HUES64 (cell line): Measurements from ENCODE around the gene ROR2.
"Not testable (repeated sequence)": the region's sequence is repeated elsewhere in the genome, so short reads cannot be mapped to it uniquely, and the experiment has no call there.

Experiments used
- H3K27ac ChIP-seq: 2 replicates; pipeline ENCODE4 v1.7.0; 2013; ENCODE audit warnings: low read depth, low read length, inconsistent platforms
- H3K27me3 ChIP-seq: 2 replicates; pipeline ENCODE4 v1.6.1; 2013; ENCODE audit warnings: mild to moderate bottlenecking, low read length; ENCODE audit not compliant: insufficient read depth
- H3K36me3 ChIP-seq: 2 replicates; pipeline ENCODE4 v1.6.1; 2013; ENCODE audit warnings: mild to moderate bottlenecking, low read length; ENCODE audit not compliant: insufficient read depth
- H3K4me1 ChIP-seq: 2 replicates; pipeline ENCODE4 v1.6.1; 2013; ENCODE audit warnings: mild to moderate bottlenecking, low read length, moderate library complexity; ENCODE audit not compliant: insufficient read depth
- H3K4me3 ChIP-seq: 2 replicates; pipeline ENCODE4 v1.5.1; 2013; ENCODE audit warnings: mild to moderate bottlenecking, low read length, moderate library complexity
- H3K9ac ChIP-seq: 2 replicates; pipeline ENCODE4 v1.6.1; 2013; ENCODE audit warnings: mild to moderate bottlenecking, low read depth, low read length
- H3K9me3 ChIP-seq: 2 replicates; pipeline ENCODE4 v1.6.1; 2013; ENCODE audit warnings: low read depth, low read length; ENCODE audit not compliant: insufficient read depth
- WGBS: fragments of 150-250, 120-280 bp; methylation state at CpG from one replicate; pipeline ENCODE4 v1.1.7; 2013; ENCODE audit warnings: missing lambda C conversion rate; 5-methylcytosine and 5-hydroxymethylcytosine counted together

Gene ROR2

GRCh38 chr9:91549177-91549576 lies 400.9 kb downstream of the ROR2 start:
- Histone ChIP-seq H3K36me3 (no peaks in the 10 kb centered on the region), H3K9me3 (no peaks in the 10 kb centered on the region), H3K4me1 (no peaks in the 10 kb centered on the region), H3K9ac (no peak overlapping the region), H3K27me3 (no peaks in the 10 kb centered on the region), H3K27ac (no peak overlapping the region), H3K4me3 (no peak overlapping the region)
- 93% methylated on average over 5 of the region's 5 CpGs for WGBS

GRCh38 chr9:91547081-91547480 lies 402.9 kb downstream of the ROR2 start:
- Histone ChIP-seq H3K9me3 (no peaks in the 10 kb centered on the region), H3K4me1 (no peaks in the 10 kb centered on the region), H3K27me3 (no peaks in the 10 kb centered on the region), H3K9ac (no peak overlapping the region), H3K27ac (no peak overlapping the region), H3K36me3 (no peaks in the 10 kb centered on the region), H3K4me3 (no peak overlapping the region)
- 95% methylated on average over 2 of the region's 2 CpGs for WGBS

- no peaks in the 10 kb centered on the region for H3K4me1 ChIP-seq
- H3K27me3 ChIP-seq: no peaks in the 10 kb centered on the region
- 96% methylated on average over 4 of the region's 4 CpGs for WGBS
- no peak overlapping the region for H3K4me3 ChIP-seq
- H3K9me3 ChIP-seq: no peaks in the 10 kb centered on the region
- no peak overlapping the region for H3K27ac ChIP-seq
- H3K9ac ChIP-seq: no peak overlapping the region
- no peaks in the 10 kb centered on the region for H3K36me3 ChIP-seq
These were observed 403.5 kb downstream of the ROR2 start for GRCh38 chr9:91546574-91546973.

GRCh38 chr9:91541734-91542133 lies 408.3 kb downstream of the ROR2 start:
- no peaks in the 10 kb centered on the region for H3K4me1 ChIP-seq
- no peak overlapping the region for H3K9ac ChIP-seq
- no peaks in the 10 kb centered on the region for H3K36me3 ChIP-seq
- no peaks in the 10 kb centered on the region for H3K27me3 ChIP-seq
- H3K9me3 ChIP-seq: no peaks in the 10 kb centered on the region
- WGBS: no CpG with 5 or more reads among the region's 3 CpGs
- no peak overlapping the region for H3K27ac ChIP-seq
- H3K4me3 ChIP-seq: no peak overlapping the region

GRCh38 chr9:91540506-91540905 lies 409.5 kb downstream of the ROR2 start:
- H3K36me3 ChIP-seq, H3K4me1 ChIP-seq, H3K27ac ChIP-seq, H3K27me3 ChIP-seq, H3K4me3 ChIP-seq, H3K9ac ChIP-seq, H3K9me3 ChIP-seq: not testable (repeated sequence)
- 94% methylated on average over 3 of the region's 4 CpGs for WGBS

- H3K4me3 ChIP-seq: no peak overlapping the region
- H3K4me1 ChIP-seq: 0 out of 2 replicates have a peak, but pooled peaks cover 4% of the 10 kb centered on the region
- no peaks in the 10 kb centered on the region for H3K9me3 ChIP-seq
- H3K27me3 ChIP-seq: no peaks in the 10 kb centered on the region
- no peak overlapping the region for H3K27ac ChIP-seq
- WGBS: 51% methylated on average over 3 of the region's 3 CpGs
- no peak overlapping the region for H3K9ac ChIP-seq
- H3K36me3 ChIP-seq: no peaks in the 10 kb centered on the region
These were observed 413.8 kb downstream of the ROR2 start for GRCh38 chr9:91536211-91536691.

GRCh38 chr9:91534374-91534773 lies 415.7 kb downstream of the ROR2 start:
- H3K4me1 ChIP-seq: 0 out of 2 replicates have a peak, but pooled peaks cover 4% of the 10 kb centered on the region
- H3K9ac ChIP-seq: no peak overlapping the region
- H3K9me3 ChIP-seq: no peaks in the 10 kb centered on the region
- H3K27me3 ChIP-seq: no peaks in the 10 kb centered on the region
- no peaks in the 10 kb centered on the region for H3K36me3 ChIP-seq
- H3K27ac ChIP-seq: no peak overlapping the region
- no peak overlapping the region for H3K4me3 ChIP-seq

- Histone ChIP-seq H3K27me3 (no peaks in the 10 kb centered on the region), H3K27ac (no peak overlapping the region), H3K4me3 (no peak overlapping the region), H3K9me3 (no peaks in the 10 kb centered on the region), H3K4me1 (0 out of 2 replicates have a peak, but pooled peaks cover 4% of the 10 kb centered on the region), H3K9ac (no peak overlapping the region), H3K36me3 (no peaks in the 10 kb centered on the region)
- WGBS: 90% methylated on average over 7 of the region's 7 CpGs
These were observed 416.6 kb downstream of the ROR2 start for GRCh38 chr9:91533382-91533781.

- Histone ChIP-seq H3K27me3 (no peaks in the 10 kb centered on the region), H3K36me3 (no peaks in the 10 kb centered on the region), H3K9ac (no peak overlapping the region), H3K4me3 (no peak overlapping the region), H3K4me1 (0 out of 2 replicates have a peak, but pooled peaks cover 4% of the 10 kb centered on the region), H3K9me3 (no peaks in the 10 kb centered on the region), H3K27ac (no peak overlapping the region)
- 75% methylated on average over 1 of the region's 3 CpGs for WGBS
These were observed 417.7 kb downstream of the ROR2 start for GRCh38 chr9:91532325-91532724.

- Histone ChIP-seq H3K27ac (no peak overlapping the region), H3K9me3 (no peaks in the 10 kb centered on the region), H3K9ac (no peak overlapping the region), H3K4me3 (no peak overlapping the region), H3K27me3 (no peaks in the 10 kb centered on the region), H3K36me3 (no peaks in the 10 kb centered on the region), H3K4me1 (no peaks in the 10 kb centered on the region)
- WGBS: 73% methylated on average over 1 of the region's 2 CpGs
These were observed 419.2 kb downstream of the ROR2 start for GRCh38 chr9:91530829-91531228.

GRCh38 chr9:91522481-91522880 lies 427.5 kb downstream of the ROR2 start:
- Histone ChIP-seq H3K36me3 (no peaks in the 10 kb centered on the region), H3K27me3 (no peaks in the 10 kb centered on the region), H3K9me3 (peaks cover 6% of the 10 kb centered on the region; the same call in 1 of the 2 replicates), H3K27ac (no peak overlapping the region), H3K4me3 (no peak overlapping the region), H3K4me1 (no peaks in the 10 kb centered on the region), H3K9ac (no peak overlapping the region)
- 48% methylated on average over 1 of the region's 1 CpG for WGBS
